Esophagus muscularis mucosa (tissue), 4 donors: ENCODE measurements around the gene DACH1. TPM values are rescaled to one million over a fixed set of nuclear protein-coding genes. Genes with fewer than 3 reads are reported as not detected.

ENCODE experiments used
- DNase-seq: peaks from one replicate; pipeline ENCODE4 v3.0.0-alpha.2; 2017; ENCODE audit errors: extremely low spot score
- H3K27ac ChIP-seq, 4 donors: fragments of 200-600 bp; sonication (generic); replicated peaks in 1 of 4; 1 replicate in 3 of 4; 2 replicates in 1 of 4; pipeline ENCODE4 v1.5.1; 2016 to 2019; ENCODE audit warnings: mild to moderate bottlenecking in 1 of 4
- H3K27me3 ChIP-seq, 4 donors: fragments of 200-600 bp; sonication (generic); one replicate each; pipeline versions ENCODE4 v1.5.1 to v1.6.0; 2016 to 2019
- H3K36me3 ChIP-seq, 4 donors: fragments of 200-600 bp; sonication (generic); one replicate each; pipeline ENCODE4 v1.5.1; 2016 to 2019
- H3K4me1 ChIP-seq, 4 donors: fragments of 200-600 bp; sonication (generic); one replicate each; pipeline ENCODE4 v1.5.1; 2016 to 2019
- H3K4me3 ChIP-seq, 4 donors: fragments of 200-600 bp; sonication (generic); 1 replicate in 2 of 4; 2 replicates in 2 of 4; pipeline ENCODE4 v1.5.1; 2016 to 2019; ENCODE audit warnings: mild to moderate bottlenecking in 4 of 4, moderate library complexity in 1 of 4
- H3K9me3 ChIP-seq, 4 donors: fragments of 200-600 bp; sonication (generic); 1 replicate in 3 of 4; 2 replicates in 1 of 4; pipeline ENCODE4 v1.5.1; 2016 to 2019
- EP300 ChIP-seq: sonication (generic); formaldehyde crosslinking; IDR thresholded peaks from one replicate; pipeline ENCODE4 v1.6.1; 2017; ENCODE audit warnings: antibody characterized with exemption
- POLR2A ChIP-seq: fragments of 450-650 bp; IDR thresholded peaks from one replicate; pipeline ENCODE4 v1.6.1; 2017; ENCODE audit warnings: antibody characterized with exemption, moderate library complexity, mild to moderate bottlenecking, low read depth
- POLR2AphosphoS5 ChIP-seq, 2 donors: sonication (generic); formaldehyde crosslinking; IDR thresholded peaks; one replicate each; pipeline ENCODE4 v1.6.1; 2017; ENCODE audit warnings: antibody characterized with exemption in 2 of 2
- WGBS: methylation state at CpG from one replicate; pipeline ENCODE4 v1.1.5; 2018; 5-methylcytosine and 5-hydroxymethylcytosine counted together
- intact Hi-C: fragments of 100-400 bp; cut with DNase I; formaldehyde crosslinking; loops from one replicate; pipeline ENCODE4 v1.15.1; 2023
- total RNA-seq, 4 donors: library from RNA; depleted of rRNA; stranded (reverse); fragments of >200 nt; gene quantifications; one replicate each; pipeline versions ENCODE4 v1.1.0 to v1.2.1, GENCODE V29; 2016
- TF ChIP-seq, protein P1 (sequence below), 3 experiments: fragments of 200-600 bp in 2 of 3; fragments of 450-650 bp in 1 of 3; sonication (generic) in 2 of 3; IDR thresholded peaks; one replicate each; pipeline ENCODE4 v1.5.1; 2017 to 2019; ENCODE audit warnings: antibody characterized with exemption in 3 of 3, mild to moderate bottlenecking in 2 of 3, moderate library complexity in 1 of 3

The DACH1 gene
- total RNA-seq, 4 donors from 2014 or later, result 1.2 to 2.0 (median 1.5) TPM

- TF ChIP-seq POLR2A, result no peak
- no peak for TF ChIP-seq POLR2AphosphoS5 (IDR thresholded peaks at IDR 0.05)
- TF ChIP-seq EP300, result no peak
- TF ChIP-seq, protein P1, sequence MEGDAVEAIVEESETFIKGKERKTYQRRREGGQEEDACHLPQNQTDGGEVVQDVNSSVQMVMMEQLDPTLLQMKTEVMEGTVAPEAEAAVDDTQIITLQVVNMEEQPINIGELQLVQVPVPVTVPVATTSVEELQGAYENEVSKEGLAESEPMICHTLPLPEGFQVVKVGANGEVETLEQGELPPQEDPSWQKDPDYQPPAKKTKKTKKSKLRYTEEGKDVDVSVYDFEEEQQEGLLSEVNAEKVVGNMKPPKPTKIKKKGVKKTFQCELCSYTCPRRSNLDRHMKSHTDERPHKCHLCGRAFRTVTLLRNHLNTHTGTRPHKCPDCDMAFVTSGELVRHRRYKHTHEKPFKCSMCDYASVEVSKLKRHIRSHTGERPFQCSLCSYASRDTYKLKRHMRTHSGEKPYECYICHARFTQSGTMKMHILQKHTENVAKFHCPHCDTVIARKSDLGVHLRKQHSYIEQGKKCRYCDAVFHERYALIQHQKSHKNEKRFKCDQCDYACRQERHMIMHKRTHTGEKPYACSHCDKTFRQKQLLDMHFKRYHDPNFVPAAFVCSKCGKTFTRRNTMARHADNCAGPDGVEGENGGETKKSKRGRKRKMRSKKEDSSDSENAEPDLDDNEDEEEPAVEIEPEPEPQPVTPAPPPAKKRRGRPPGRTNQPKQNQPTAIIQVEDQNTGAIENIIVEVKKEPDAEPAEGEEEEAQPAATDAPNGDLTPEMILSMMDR (IDR thresholded peaks at IDR 0.05), result no peak
- 67% methylated on average over 5 of the region's 5 CpGs for WGBS
- Histone ChIP-seq H3K36me3 (no peaks in the 10 kb centered on the region), H3K27ac (no peak overlapping the region), H3K4me1 (no peaks in the 10 kb centered on the region), H3K9me3 (no peaks in the 10 kb centered on the region), H3K27me3 (peaks cover 0 to 19% (median 0%) of the 10 kb centered on the region in 4 donors), H3K4me3 (no peak overlapping the region)
- intact Hi-C loops, result no loop called here
- no peak for DNase-seq
These were observed 6.6 kb upstream of the DACH1 start for GRCh38 chr13:71873418-71874247.

DNA sequence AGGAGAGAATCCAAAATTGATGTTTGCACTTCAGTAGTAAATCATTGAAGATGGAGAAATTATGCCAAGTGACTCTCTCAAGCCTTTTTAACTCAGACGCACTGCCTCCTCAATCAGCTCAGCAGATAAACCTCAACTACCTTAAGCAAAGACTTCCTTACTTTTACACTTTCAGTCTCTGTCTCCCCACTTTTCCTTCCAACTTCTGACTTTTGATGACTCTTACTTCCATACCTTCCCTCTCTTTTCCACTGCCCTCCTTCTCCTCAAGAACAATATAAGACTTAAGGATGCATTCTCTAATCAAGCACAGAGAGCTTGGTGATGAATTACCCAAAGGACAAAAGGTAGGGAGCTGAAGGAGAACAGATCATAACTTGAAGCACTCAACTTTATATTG, 4.8 kb upstream of the DACH1 start:
- H3K4me3 ChIP-seq, result no peak overlapping the region
- no peaks in the 10 kb centered on the region for H3K9me3 ChIP-seq
- no peak overlapping the region for H3K27ac ChIP-seq
- intact Hi-C loops, result no loop called here
- TF ChIP-seq, protein P1 (IDR thresholded peaks at IDR 0.05), result no peak
- TF ChIP-seq POLR2A, result no peak
- no peak for TF ChIP-seq EP300
- no peak for TF ChIP-seq POLR2AphosphoS5 (IDR thresholded peaks at IDR 0.05)
- peaks cover 0 to 27% (median 5%) of the 10 kb centered on the region in 4 donors for H3K27me3 ChIP-seq
- peaks cover 3 to 10% (median 7%) of the 10 kb centered on the region in 4 donors for H3K4me1 ChIP-seq
- 74% methylated on average over 1 of the region's 1 CpG for WGBS
- no peaks in the 10 kb centered on the region for H3K36me3 ChIP-seq
- DNase-seq, result no peak

DNA sequence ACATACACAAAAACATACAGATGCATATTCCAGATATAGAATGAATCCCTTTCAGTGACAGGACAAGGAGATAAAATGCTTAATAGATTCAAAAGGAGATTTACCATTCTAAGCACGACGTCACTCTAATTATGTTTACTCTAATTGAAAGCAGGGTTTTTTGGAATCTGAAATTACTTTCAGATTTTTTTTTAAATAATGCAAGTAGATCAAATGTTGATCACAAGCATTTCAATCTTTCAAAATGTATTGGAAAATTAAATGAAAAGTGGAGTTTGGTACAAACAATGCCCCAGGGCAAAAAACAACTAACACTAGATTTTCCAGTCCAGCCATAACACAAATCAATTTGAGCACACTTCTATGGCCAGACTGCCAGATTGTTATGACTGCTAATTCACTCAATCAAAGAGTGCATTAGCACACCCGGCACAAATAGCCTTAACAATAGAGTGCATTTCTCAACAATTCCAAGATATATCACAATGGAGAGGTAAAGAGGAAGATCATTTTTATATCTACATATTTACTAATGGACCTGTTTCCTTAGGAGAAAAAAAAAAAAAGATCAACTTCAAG, 4.3 kb upstream of the DACH1 start:
- Histone ChIP-seq H3K36me3 (no peaks in the 10 kb centered on the region), H3K4me3 (no peak overlapping the region), H3K9me3 (no peaks in the 10 kb centered on the region), H3K27me3 (peaks cover 0 to 33% (median 5%) of the 10 kb centered on the region in 4 donors), H3K4me1 (peaks cover 3 to 16% (median 12%) of the 10 kb centered on the region in 4 donors), H3K27ac (no peak overlapping the region)
- intact Hi-C loops, result no loop called here
- no peak for DNase-seq
- 69% methylated on average over 3 of the region's 3 CpGs for WGBS
- TF ChIP-seq POLR2A, result no peak
- TF ChIP-seq, protein P1 (IDR thresholded peaks at IDR 0.05), result no peak
- no peak for TF ChIP-seq POLR2AphosphoS5 (IDR thresholded peaks at IDR 0.05)
- no peak for TF ChIP-seq EP300

DNA sequence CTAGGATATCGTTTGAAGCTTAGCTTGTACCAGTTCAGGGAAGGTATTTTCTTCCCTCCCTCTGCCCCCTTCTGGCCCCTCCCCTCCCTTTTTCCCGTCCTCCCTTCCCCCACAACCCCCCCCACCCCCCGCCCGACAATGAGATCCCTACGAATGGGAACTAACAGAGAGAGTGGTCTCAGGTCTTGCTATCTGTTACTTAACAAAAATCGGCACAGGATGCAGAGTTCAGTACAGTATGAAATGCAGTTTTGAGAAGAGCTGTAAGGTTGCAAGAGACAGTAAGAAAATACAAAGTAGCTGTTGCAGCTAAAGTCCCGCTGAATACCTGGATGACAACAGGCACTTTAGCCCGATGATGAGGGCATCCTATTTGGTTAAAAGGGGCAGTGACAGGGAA, 3.1 kb upstream of the DACH1 start:
- H3K4me3 ChIP-seq, result no peak overlapping the region
- no peaks in the 10 kb centered on the region for H3K36me3 ChIP-seq
- DNase-seq, result no peak
- H3K9me3 ChIP-seq, result no peaks in the 10 kb centered on the region
- intact Hi-C loops, result no loop called here
- TF ChIP-seq POLR2A, result no peak
- no peak for TF ChIP-seq POLR2AphosphoS5 (IDR thresholded peaks at IDR 0.05)
- TF ChIP-seq EP300, result no peak
- TF ChIP-seq, protein P1 (IDR thresholded peaks at IDR 0.05), result no peak
- 44% methylated on average over 8 of the region's 8 CpGs for WGBS
- peaks cover 0 to 45% (median 11%) of the 10 kb centered on the region in 4 donors for H3K27me3 ChIP-seq
- H3K4me1 ChIP-seq, result peaks cover 3 to 28% (median 23%) of the 10 kb centered on the region in 4 donors
- no peak overlapping the region for H3K27ac ChIP-seq
